K562 (cell line): ENCODE results near the gene WBP1. TPM values are rescaled to one million over a fixed set of nuclear protein-coding genes. Genes with fewer than 3 reads are reported as not detected.

Experiments
- ATAC-seq: fragments of 200-7000 bp; cut with Tn5 transposase; 3 replicates; pipeline ENCODE4 v1.9.1; 2020; ENCODE audit warnings: moderate library complexity
- BruUV-seq: library from RNA; stranded (reverse); fragments of 400-500 nt; replicated peaks from 2 replicates; lab custom pipeline; 2021; lab: Mats Ljungman, UMichigan
- CTCF ChIA-PET: fragments of 300-600 bp; formaldehyde crosslinking; extraction: SDS; loops from one replicate; lab custom pipeline; 2021; ENCODE audit warnings: low intra/inter-chr PET ratio; lab: Yijun Ruan, JAX
- POLR2A ChIA-PET: fragments of 300-600, 350-650 bp; sonication (Branson Sonifier 250); formaldehyde crosslinking; extraction: SDS; loops from one replicate; lab custom pipeline; 2021; ENCODE audit warnings: antibody characterized with exemption, inconsistent platforms; lab: Yijun Ruan, JAX
- DNase-seq, 4 experiments: peaks; one replicate each; pipeline versions ENCODE4 v3.0.0 to v3.0.0-alpha.2; 2011 to 2018; ENCODE audit warnings: low spot score in 3 of 4, mixed read lengths in 3 of 4; ENCODE audit errors: extremely low read depth in 1 of 4
- FAIRE-seq: peaks from 2 replicates; lab custom pipeline; 2011; peaks lifted over from hg19 to GRCh38; lab: Jason Lieb, UNC
- H2AFZ ChIP-seq: 2 replicates; pipeline ENCODE4 v1.6.0; 2011; ENCODE audit warnings: low read depth, low read length, control low read depth, inconsistent platforms
- H3K27ac ChIP-seq: fragments of 200-600 bp; 3 replicates; pipeline ENCODE4 v1.8.0; 2011; ENCODE audit warnings: low read depth, mild to moderate bottlenecking, control low read depth, inconsistent platforms, low read length, moderate library complexity, mixed read lengths; ENCODE audit errors: extremely low read depth
- H3K27me3 ChIP-seq, 2 experiments: fragments of 300-600 bp in 1 of 2; 2 replicates in 1 of 2; 3 replicates in 1 of 2; pipeline versions ENCODE4 v1.6.0 to v1.8.0; 2011; ENCODE audit warnings: inconsistent platforms in 2 of 2, low read length in 2 of 2, mild to moderate bottlenecking in 1 of 2, mixed read lengths in 1 of 2, moderate library complexity in 1 of 2; ENCODE audit not compliant: control insufficient read depth in 2 of 2, insufficient read depth in 2 of 2
- H3K36me3 ChIP-seq: fragments of 300-600 bp; 3 replicates; pipeline ENCODE4 v1.8.0; 2011; ENCODE audit warnings: mild to moderate bottlenecking, low read length, inconsistent platforms; ENCODE audit not compliant: control insufficient read depth, insufficient read depth
- H3K4me1 ChIP-seq, 2 experiments: fragments of 200-600 bp in 1 of 2; replicated peaks in 1 of 2; 2 replicates in 1 of 2; 3 replicates in 1 of 2; pipeline versions ENCODE4 v1.5.1 to v1.8.0; 2011; ENCODE audit warnings: inconsistent platforms in 2 of 2, low read length in 2 of 2, mild to moderate bottlenecking in 1 of 2, mixed read lengths in 1 of 2, moderate library complexity in 1 of 2; ENCODE audit not compliant: control insufficient read depth in 2 of 2, insufficient read depth in 2 of 2
- H3K4me2 ChIP-seq: 2 replicates; pipeline ENCODE4 v1.6.1; 2011; ENCODE audit warnings: low read length, control low read depth, inconsistent platforms, mixed read lengths; ENCODE audit not compliant: insufficient read depth
- H3K4me3 ChIP-seq: fragments of 200-600 bp; sonication (generic), shearing (Covaris generic); 2 replicates; pipeline ENCODE4 v1.5.1; 2016; ENCODE audit warnings: control low read depth, inconsistent platforms
- H3K79me2 ChIP-seq: fragments of 200-600 bp; 3 replicates; pipeline ENCODE4 v1.8.0; 2011; ENCODE audit warnings: low read length, inconsistent platforms; ENCODE audit not compliant: control insufficient read depth, insufficient read depth
- H3K9ac ChIP-seq, 2 experiments: 2 replicates each; pipeline versions ENCODE4 v1.6.0 to v1.6.1; 2011; ENCODE audit warnings: low read depth in 2 of 2, low read length in 2 of 2, control low read depth in 1 of 2, inconsistent platforms in 1 of 2, mild to moderate bottlenecking in 1 of 2, mixed read lengths in 1 of 2; ENCODE audit not compliant: insufficient read depth in 1 of 2
- H3K9me1 ChIP-seq: one replicate; pipeline ENCODE4 v1.6.0; 2011; ENCODE audit warnings: inconsistent platforms, mild to moderate bottlenecking, low read length, moderate library complexity; ENCODE audit not compliant: control insufficient read depth, insufficient read depth
- H3K9me3 ChIP-seq: replicated peaks from 2 replicates; pipeline ENCODE4 v1.5.1; 2011; ENCODE audit warnings: low read depth, low read length, inconsistent platforms; ENCODE audit not compliant: control insufficient read depth, insufficient read depth
- H4K20me1 ChIP-seq: replicated peaks from 2 replicates; pipeline ENCODE4 v1.6.1; 2011; ENCODE audit warnings: low read length, inconsistent platforms, mixed read lengths; ENCODE audit not compliant: control insufficient read depth, insufficient read depth
- BCOR ChIP-seq: fragments of 450-650 bp; IDR thresholded peaks from 2 replicates; pipeline ENCODE4 v1.6.1; 2016
- CHD1 ChIP-seq: fragments of 200-600 bp; sonication (generic); IDR thresholded peaks from one replicate; pipeline ENCODE4 v1.6.1; 2012; ENCODE audit warnings: mild to moderate bottlenecking, moderate library complexity, low read length, inconsistent platforms
- HINFP ChIP-seq: fragments of 450-650 bp; conservative IDR thresholded peaks from 2 replicates; pipeline ENCODE4 v1.6.1; 2016; ENCODE audit warnings: missing genetic modification characterization, low read depth, mild to moderate bottlenecking, control low read depth, missing compliant biosample characterization
- JUN ChIP-seq, 2 experiments: sonication (generic) in 1 of 2; formaldehyde crosslinking in 1 of 2; IDR thresholded peaks; 2 replicates each; pipeline versions ENCODE4 v1.6.1 to v1.8.0; 2012 to 2022; ENCODE audit warnings: borderline replicate concordance in 2 of 2, mild to moderate bottlenecking in 2 of 2, improper control_type of control experiment in 1 of 2, low read depth in 1 of 2, low read length in 1 of 2, missing genetic modification reagents in 1 of 2
- MAX ChIP-seq: sonication (generic); formaldehyde crosslinking; IDR thresholded peaks from 2 replicates; pipeline ENCODE4 v1.9.0; 2022; ENCODE audit warnings: mild to moderate bottlenecking, missing genetic modification reagents
- MBD2 ChIP-seq: sonication (generic); IDR thresholded peaks from 2 replicates; pipeline ENCODE4 v1.6.1; 2016; ENCODE audit warnings: low read depth, borderline replicate concordance
- MTA2 ChIP-seq: fragments of 450-650 bp; IDR thresholded peaks from 2 replicates; pipeline ENCODE4 v1.6.1; 2016; ENCODE audit warnings: low read depth
- NFYB ChIP-seq: IDR thresholded peaks from 2 replicates; pipeline ENCODE4 v1.6.1; 2011; ENCODE audit warnings: mild to moderate bottlenecking, moderate library complexity; ENCODE audit not compliant: insufficient read length; ENCODE audit errors: extremely low read depth
- ZBTB11 ChIP-seq, 3 experiments: fragments of 200-800 bp in 1 of 3; fragments of 250-450 bp in 1 of 3; fragments of 450-650 bp in 1 of 3; sonication (Bioruptor Pico) in 1 of 3; sonication (Bioruptor generic) in 1 of 3; formaldehyde crosslinking in 1 of 3; IDR thresholded peaks; 2 replicates each; pipeline versions ENCODE4 v1.6.1 to v1.8.0; 2016 to 2022; ENCODE audit warnings: mild to moderate bottlenecking in 2 of 3, missing genetic modification characterization in 2 of 3, missing compliant biosample characterization in 1 of 3, moderate library complexity in 1 of 3
- ZBTB7A ChIP-seq: IDR thresholded peaks from 2 replicates; pipeline ENCODE4 v1.6.1; 2011; ENCODE audit warnings: low read depth, mild to moderate bottlenecking, low read length, moderate library complexity, borderline replicate concordance; ENCODE audit not compliant: control insufficient read depth
- ZKSCAN8 ChIP-seq: fragments of 200-800 bp; sonication (Bioruptor generic); IDR thresholded peaks from 2 replicates; pipeline ENCODE4 v1.6.1; 2016; ENCODE audit warnings: missing genetic modification characterization, missing compliant biosample characterization
- ZNF212 ChIP-seq: fragments of 450-650 bp; formaldehyde crosslinking; IDR thresholded peaks from 2 replicates; pipeline ENCODE4 v1.4.0; 2020; ENCODE audit warnings: mild to moderate bottlenecking
- ZNF830 ChIP-seq: fragments of 250-450 bp; sonication (Bioruptor Pico); IDR thresholded peaks from 2 replicates; pipeline ENCODE4 v1.5.0; 2021; ENCODE audit warnings: mild to moderate bottlenecking
- WGBS: fragments of 100-300 bp; shearing (Covaris generic); methylation state at CpG from one replicate; pipeline ENCODE4 v1.1.6; 2016; ENCODE audit warnings: low coverage, mixed read lengths; ENCODE audit not compliant: insufficient coverage; ENCODE audit errors: missing lambda C conversion rate; 5-methylcytosine and 5-hydroxymethylcytosine counted together
- in situ Hi-C: fragments of 300-500 bp; cut with MboI; formaldehyde crosslinking; loops from 4 replicates; pipeline ENCODE4 v1.15.0; 2018; ENCODE audit warnings: inconsistent platforms, mixed read lengths
- intact Hi-C: fragments of 100-400 bp; cut with micrococcal nuclease; formaldehyde crosslinking; loops from 2 replicates; pipeline ENCODE4 v1.14.2; 2022
- polyA plus RNA-seq, 8 experiments: library from polyadenylated mRNA; depleted of rRNA in 4 of 8; stranded (reverse) in 5 of 8; unstranded in 3 of 8; fragments of >200 nt; fragmentation: Nextera tagmentation in 2 of 8; fragmentation: Illumina TruSeq in 1 of 8; extraction: Ambion mirVana in 2 of 8; extraction: Trizol in 1 of 8; gene quantifications; 2 replicates each; pipeline versions ENCODE4 v1.2.1 to v1.2.3, GENCODE V29; 2011 to 2014; ENCODE audit warnings: inconsistent platforms in 1 of 8, missing spikeins in 1 of 8
- total RNA-seq, 7 experiments: library from RNA; depleted of rRNA in 6 of 7; stranded (reverse); fragments of >200 nt in 6 of 7; fragmentation: Illumina TruSeq in 2 of 7; extraction: Trizol in 2 of 7; gene quantifications; 2 replicates each; pipeline versions ENCODE4 v1.2.1 to v1.2.3, GENCODE V29; 2011 to 2021; ENCODE audit warnings: low replicate concordance in 1 of 7

The WBP1 gene
- total and polyA plus RNA-seq, 9 of the 15 experiments (the other 6 are each of a cell fraction or from before 2014, with no cell fraction given) = 1.9 to 27.7 (median 14.2) TPM

GRCh38 chr2:74457549-74458131 is 598 bp upstream of the WBP1 start:
- FAIRE-seq (no peak), ATAC-seq (no peak), DNase-seq (no peak)
- peak overlapping the region; percentile 31; the same call in 1 of the 3 replicates for H3K27ac ChIP-seq
- peak overlapping the region in 1 of 2 experiments; percentile 74; a peak in 2 of 4 replicates for H3K9ac ChIP-seq
- CTCF ChIA-PET = no interaction called here
- H3K4me1 ChIP-seq = peaks cover 7 to 33% of the 10 kb centered on the region in 2 experiments
- peak overlapping the region; percentile 61 for H3K4me2 ChIP-seq
- in situ Hi-C loops = no loop called here
- 66% methylated on average over 25 of the region's 46 CpGs for WGBS
- no peaks in the 10 kb centered on the region; the same call in 1 of the 2 replicates for H4K20me1 ChIP-seq
- no peaks in the 10 kb centered on the region for H3K9me1 ChIP-seq
- H2AFZ ChIP-seq = peak overlapping the region; percentile 6; the same call in 1 of the 2 replicates
- peak overlapping the region; percentile 53 for H3K4me3 ChIP-seq
- POLR2A ChIA-PET = interaction anchor here (1.1 to 2.5 kb wide), 4 partner anchors 10 to 136 kb away, joined by 3 to 12 read pairs (median 6); no protein-coding TSS in a partner anchor
- no TSS peak for BruUV-seq
- H3K79me2 ChIP-seq = peaks cover 10% of the 10 kb centered on the region; the same call in 1 of the 3 replicates
- no peaks in the 10 kb centered on the region for H3K9me3 ChIP-seq
- peaks cover 27% of the 10 kb centered on the region for H3K36me3 ChIP-seq
- no peaks in the 10 kb centered on the region for H3K27me3 ChIP-seq
- intact Hi-C loops = no loop called here
- TF ChIP-seq ZNF830 (CRISPR knock-in tag) (no peak), ZKSCAN8 (CRISPR knock-in tag) (no peak), JUN (IDR thresholded peaks at IDR 0.05; ENCODE audit: borderline replicate concordance, low read depth, low read length) (no peak), JUN (CRISPR knock-in tag; IDR thresholded peaks at IDR 0.05; ENCODE audit: borderline replicate concordance) (no peak), MAX (no peak), CHD1 (no peak), BCOR (no peak), NFYB (no peak), MBD2 (no peak), ZNF212 (CRISPR knock-in tag) (no peak), MTA2 (no peak), ZBTB7A (peak; percentile 41; the same call in 1 of the 2 replicates), HINFP (tag) (no peak), ZBTB11 (CRISPR knock-in tag; IDR thresholded peaks at IDR 0.05) (peak in 1 of 3 experiments; percentile 24; a peak in 1 of 6 replicates)
